NCI-H226 (cell line): Measurements from ENCODE around the gene AQR.
"Not testable (repeated sequence)": the region's sequence is repeated elsewhere in the genome, so short reads cannot be mapped to it uniquely, and the experiment has no call there.

Source experiments
- DNase-seq: peaks from one replicate; pipeline ENCODE4 v3.0.0-alpha.2; 2015

AQR gene

DNA sequence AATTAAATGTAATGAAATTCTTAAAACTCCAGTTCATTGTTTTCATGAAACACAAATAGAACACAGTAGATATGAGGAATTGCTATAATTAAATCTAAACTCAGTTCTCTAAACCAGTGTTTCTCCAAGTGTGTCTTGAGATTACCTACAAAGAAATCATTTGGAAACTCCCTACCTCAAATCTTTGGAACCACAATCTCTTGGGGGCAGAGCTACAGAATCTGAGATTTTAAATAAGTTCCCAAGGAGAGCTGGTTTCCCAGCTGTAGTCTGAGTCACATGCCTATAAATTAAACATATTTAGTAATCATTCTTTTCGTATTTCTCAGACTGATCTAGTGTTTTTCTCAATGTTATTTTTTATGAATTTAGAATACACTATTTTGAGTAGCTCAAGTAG, 157.2 kb downstream of the AQR start:
- no peak for DNase-seq

DNA sequence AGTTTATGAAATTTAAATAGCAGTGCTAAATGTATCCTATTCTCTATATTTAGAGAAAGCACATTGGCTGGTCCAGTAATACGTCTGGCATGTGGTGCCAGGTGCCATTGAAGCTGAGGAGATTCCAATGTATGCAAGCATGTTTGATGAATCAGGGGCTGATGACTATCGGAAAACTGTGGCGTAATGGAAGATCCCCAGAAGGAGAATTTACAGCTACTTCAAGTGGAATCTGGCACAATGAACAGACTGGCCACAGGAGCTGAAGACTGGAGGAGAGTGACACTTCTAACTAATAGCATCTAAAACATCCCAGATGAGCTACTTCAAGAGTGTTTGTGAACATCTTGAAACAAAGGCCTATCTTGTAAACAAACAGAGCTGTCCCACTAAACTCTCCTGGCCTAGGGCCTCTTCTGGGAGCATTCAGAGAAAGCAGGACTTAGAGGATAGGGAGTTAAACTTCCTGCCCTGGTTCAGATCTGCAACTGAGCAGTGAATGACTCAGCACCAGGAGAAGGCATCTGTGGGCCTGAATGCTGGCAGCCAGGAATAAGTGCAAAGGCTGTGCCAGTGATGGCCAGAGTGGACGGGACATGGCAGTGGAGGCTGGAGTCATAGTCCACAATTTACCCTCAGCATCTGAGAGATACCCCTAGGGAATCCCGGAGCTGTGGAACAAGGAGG, 159.0 kb downstream of the AQR start:
- peak; percentile 81 for DNase-seq

DNA sequence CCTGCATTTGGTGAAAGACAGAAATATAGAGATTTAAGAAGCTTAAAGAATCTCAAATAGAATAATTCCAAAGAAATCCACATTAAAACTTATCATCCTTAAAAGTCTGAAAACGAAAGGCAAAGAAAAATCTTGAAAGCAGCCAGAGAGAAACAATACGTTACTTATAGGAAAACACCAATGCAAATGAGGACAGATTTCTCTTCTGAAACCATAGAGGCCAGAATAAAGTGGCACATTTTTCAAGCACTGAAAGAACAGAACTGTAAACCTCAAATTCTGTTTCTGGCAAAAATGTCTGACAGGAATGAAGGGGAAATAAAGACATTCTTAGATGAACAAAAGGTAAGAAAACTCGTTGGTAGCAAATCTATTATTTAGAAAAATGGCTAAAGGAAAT, 160.4 kb downstream of the AQR start:
- DNase-seq: no peak

DNA sequence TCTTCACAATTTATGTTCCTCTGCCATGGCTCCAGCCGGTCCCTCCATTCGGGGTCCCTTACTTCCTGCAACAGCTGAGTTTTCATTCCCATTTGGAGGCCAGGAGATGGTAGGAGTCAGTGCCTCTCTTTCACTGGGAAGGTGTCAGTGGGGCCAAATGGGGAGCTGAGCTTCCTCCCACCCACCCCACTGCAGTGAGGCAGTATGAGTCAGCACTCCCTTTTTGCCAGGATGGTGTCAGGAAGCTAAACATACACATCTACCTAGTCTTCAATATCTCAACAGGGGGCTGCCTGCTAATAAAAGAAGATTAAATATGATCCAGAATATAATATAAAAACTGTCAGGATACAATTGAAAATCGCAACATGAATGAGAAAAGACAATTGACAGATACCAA, 161.5 kb downstream of the AQR start:
- peak; percentile 26 for DNase-seq

DNA sequence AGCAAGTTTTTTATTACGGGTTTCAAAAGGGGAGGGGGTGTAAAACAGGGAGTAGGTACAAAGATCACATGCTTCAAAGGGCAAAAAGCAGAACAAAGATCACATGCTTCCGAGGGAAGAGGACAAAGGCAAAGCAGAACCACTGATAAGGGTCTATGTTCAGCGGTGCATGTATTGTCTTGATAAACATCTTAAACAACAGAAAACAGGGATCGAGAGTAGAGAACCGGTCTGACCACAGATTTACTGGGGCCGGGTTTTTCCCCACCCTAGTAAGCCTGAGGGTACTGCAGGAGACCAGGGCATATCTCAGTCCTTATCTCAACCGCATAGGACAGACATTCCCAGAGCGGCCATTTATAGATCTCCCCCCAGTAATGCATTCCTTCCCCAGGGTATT, 162.3 kb downstream of the AQR start:
- DNase-seq: not testable (repeated sequence)

DNA sequence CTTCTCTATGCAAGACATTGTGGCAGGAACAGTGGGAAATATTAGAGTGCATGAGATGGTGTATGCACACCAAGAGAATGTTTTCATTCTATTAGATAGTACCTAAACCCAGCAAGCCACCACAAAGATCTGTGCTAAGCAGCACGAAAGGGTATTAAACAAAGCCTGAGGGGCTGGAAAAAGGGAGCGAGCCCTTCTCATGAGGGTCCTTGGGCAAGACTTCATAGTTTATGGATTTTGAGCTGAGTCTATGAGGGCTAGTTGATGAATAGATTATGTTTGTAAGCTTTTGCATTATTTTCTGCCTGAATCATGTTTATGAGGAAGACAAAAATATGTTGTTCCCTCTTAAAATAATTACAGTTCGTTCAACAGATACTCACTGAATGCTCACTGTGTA, 164.8 kb downstream of the AQR start:
- DNase-seq: no peak

DNA sequence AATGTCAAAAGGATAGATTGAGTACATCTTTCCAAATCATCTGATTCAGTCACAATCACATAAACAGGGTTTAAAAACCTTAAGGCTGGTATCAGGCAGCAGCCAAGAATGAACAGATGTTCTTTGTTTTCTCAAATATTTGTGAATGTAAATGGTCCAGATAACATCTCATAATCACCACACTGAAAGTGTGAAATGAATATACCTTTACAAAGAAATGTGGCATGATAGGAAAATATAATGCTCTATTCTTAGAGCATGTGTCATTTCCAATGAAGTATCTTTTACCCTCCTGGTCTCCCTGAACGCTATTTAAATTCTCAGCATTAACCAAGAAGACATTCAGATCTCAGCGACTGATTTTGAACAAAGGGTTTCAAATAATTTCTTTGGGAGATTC, 165.4 kb downstream of the AQR start:
- no peak for DNase-seq

DNA sequence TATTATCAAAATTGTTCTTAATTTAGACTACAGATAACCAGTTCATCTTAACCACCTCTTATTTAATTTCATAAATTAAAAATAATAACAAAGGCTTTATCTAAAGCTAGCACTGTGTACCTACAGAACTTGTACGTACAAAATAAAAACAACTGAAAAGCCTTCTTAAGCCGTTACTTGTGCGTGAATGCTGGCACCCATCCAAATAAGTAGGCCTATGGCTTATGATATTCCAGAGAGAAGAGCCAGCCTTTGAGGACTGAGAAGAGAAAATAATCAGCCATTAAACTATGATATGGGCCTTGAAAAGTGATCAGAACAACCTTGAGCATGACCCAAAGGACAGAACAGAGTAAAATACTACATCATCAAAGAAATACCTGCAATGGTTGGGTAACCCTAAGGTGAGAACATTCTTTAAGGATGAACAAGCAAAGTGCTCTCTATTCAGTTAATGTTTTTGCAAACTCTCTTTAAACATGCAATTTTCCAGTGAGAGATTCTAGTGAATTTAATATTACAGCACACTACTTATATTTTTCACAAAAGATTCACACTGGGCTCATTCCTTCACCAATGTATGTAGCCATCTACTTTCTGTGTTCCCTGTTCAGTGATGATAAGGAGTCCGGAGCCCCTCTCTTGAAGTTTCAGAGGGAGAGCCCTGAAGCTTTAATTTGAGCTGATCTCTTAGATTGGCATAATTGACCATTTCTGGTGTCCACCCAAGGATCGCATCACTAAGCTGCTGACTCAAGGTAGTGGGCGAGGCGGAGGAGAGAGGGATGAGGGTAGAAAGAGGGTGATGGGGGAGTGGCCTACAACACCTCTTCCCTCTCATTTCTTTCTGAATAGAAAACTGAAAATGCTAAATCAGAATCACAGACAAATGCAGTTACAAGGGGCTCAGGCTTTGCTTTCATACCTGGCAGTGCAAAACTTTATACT, 166.5 kb downstream of the AQR start:
- DNase-seq: no peak

DNA sequence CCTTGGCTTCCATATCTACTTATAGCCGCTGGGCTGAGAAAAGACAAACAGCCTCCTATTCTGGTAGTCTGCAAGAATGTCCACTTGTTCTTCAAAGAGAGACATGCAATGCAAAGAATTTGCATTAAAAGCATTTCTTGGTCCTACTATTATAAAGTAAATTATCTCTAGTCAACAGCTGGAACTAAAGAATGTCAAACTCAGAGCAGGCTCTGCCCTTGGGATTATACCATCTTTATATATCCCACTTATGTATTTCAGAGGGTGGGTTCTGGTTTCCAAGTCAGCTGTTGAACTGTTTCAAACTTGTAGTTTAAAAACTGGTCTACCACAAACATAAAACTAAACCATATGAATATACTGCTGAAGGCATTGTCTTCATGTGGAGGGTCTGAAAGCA, 167.2 kb downstream of the AQR start:
- no peak for DNase-seq
